ENCODE measurements around the gene PRKAR1B. TPM values are rescaled to one million over a fixed set of nuclear protein-coding genes. Genes with fewer than 3 reads are reported as not detected.

The PRKAR1B gene
- total RNA-seq, 4 donors from 2014 or later = 3.8 to 11.6 (median 6.3) TPM

DNA sequence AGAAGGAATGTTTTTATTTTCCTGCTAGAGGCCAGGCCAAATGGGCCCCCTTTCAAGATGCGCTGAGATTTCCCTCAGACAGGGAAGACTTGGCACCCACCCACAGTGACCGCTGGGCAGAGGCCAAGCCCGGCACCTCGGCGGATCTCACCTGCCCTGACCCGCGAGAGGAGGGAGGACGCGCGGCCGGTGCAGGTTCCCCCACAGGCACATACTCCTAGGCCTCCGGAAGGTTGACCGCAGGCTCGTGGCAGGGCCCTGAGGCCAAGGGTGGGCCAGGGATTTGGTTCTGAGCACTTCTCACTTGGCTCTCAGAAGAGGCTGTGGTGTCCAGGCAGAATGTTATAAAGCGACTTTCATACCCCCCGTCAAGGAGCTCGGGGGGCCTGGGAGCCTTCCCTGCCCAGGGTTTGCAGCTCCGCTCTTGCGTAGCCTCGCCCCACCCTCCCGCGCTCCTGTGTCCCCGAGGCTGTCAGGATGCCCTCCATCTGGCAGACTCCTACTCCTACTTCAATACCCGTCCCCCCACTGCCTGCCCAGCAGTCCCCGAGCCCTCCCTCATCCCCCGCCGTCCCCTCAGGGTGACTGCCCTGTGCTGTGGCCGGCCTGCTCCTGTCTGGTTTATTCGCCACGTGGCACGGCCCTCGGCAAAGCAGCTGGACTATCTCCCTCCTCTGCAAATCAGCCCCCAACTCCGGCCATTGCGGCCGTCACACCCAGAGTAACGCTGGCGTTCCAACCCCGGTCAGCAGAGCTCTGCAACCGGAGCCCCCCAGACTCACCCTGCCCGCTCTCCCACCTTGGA lies 156.9 kb downstream of the PRKAR1B start:
- TF ChIP-seq, protein P1, sequence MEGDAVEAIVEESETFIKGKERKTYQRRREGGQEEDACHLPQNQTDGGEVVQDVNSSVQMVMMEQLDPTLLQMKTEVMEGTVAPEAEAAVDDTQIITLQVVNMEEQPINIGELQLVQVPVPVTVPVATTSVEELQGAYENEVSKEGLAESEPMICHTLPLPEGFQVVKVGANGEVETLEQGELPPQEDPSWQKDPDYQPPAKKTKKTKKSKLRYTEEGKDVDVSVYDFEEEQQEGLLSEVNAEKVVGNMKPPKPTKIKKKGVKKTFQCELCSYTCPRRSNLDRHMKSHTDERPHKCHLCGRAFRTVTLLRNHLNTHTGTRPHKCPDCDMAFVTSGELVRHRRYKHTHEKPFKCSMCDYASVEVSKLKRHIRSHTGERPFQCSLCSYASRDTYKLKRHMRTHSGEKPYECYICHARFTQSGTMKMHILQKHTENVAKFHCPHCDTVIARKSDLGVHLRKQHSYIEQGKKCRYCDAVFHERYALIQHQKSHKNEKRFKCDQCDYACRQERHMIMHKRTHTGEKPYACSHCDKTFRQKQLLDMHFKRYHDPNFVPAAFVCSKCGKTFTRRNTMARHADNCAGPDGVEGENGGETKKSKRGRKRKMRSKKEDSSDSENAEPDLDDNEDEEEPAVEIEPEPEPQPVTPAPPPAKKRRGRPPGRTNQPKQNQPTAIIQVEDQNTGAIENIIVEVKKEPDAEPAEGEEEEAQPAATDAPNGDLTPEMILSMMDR (IDR thresholded peaks at IDR 0.05; ENCODE audit: low read depth) = no peak

DNA sequence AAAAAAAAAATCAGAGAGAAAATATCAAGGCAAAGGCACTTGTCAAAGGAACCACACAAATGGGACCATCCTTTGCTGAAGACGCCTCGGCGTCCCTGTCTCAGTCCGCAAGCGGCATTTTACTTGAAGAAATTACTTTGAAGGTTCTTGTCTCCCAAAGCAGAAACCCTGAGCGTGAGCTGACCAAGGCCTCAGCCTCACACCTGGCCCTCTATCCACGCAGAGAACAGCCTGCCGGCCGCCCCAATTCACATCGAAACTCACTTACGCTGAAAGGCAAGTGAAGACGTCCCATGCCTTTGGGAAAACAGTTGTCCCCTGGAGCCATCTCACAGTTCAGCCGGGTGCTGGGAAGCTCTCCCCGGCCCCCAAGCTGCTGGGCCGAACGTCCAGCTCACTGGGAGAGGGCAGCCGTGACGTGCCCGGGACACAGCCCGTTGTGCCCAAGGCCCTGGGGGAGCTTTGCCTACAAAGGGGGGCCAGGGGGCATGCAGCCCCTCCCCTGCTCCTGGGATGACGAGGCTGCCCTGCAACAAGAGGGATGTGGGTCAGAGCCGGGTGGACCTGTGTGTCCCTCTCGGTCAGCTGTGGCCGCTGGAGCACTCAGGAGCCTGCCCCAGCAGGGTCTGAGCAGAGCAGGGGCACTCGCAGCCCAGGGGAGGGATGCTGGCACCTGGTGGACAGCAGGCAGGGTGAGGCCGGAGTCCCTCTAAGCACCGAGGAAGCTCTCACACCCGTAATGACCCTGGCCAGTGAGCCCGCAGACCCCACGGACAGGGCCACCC lies 157.8 kb downstream of the PRKAR1B start:
- TF ChIP-seq, protein P1 (IDR thresholded peaks at IDR 0.05; ENCODE audit: low read depth) = no peak

DNA sequence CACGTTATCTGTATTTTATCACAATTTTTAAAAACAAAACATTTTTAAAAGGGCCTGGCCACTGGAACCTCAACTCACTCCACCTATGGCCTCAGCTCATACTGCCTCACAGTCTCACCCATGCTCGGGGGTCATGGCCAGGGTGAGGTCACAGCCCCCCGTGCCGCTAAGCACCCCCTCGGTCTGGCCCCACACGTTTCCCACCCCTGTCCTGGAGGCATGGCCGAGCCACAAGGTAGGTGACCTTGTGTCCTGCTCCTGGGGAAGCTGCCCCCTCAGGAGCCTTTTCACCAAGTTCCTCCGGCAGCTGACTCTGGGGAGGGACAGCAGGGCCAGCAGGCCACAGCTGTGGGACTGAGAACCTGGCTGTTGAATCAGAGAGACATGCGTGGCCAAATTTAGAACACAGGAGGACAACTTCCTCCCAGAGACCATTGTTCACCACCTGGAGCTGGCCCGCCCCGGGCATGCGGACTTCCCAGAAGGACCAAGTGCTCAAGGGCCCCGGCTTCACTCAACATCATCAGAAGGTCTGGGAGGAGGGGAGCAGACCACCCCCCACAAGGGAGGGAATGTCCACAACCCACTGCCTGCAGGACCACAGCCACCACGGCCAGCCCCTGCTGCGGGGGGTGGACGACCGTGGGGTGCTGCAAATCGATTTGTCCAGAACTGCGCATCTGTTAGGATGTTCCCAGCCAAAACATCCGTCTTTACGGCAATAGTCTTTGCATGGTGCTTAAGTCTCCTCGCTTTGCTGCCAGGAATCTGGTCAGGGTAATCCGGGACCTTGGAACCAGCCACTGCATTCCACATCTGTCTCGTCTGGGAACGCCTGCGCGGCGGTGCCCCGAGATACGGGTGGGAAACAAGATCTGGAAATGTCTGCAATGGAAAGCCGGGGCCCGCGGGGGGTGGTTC lies 158.8 kb downstream of the PRKAR1B start:
- TF ChIP-seq, protein P1 (IDR thresholded peaks at IDR 0.05; ENCODE audit: low read depth) = no peak

DNA sequence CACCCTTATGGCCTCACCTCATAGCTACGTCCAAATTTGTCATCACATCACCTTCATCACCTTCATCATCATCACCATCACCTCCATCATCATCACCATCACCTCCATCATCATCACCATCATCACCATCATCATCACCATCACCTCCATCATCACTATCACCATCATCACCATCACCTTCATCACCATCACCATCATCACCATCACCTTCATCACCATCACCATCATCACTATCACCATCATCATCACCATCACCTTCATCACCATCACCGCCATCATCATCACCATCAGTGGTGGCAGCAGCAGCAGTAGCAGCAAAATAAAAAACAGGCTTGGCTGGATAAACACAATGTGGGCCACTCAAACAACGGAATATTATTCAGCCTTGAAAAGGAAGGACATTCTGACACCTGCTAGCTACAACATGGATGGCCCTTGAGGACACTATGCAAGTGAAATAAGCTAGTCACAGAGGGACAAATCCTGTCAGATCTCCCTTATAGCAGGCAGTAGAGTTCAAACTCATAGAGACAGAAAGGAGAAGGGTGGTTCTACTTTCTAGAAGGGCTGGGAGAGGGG lies 159.7 kb downstream of the PRKAR1B start:
- TF ChIP-seq, protein P1 (IDR thresholded peaks at IDR 0.05; ENCODE audit: low read depth) = no peak

DNA sequence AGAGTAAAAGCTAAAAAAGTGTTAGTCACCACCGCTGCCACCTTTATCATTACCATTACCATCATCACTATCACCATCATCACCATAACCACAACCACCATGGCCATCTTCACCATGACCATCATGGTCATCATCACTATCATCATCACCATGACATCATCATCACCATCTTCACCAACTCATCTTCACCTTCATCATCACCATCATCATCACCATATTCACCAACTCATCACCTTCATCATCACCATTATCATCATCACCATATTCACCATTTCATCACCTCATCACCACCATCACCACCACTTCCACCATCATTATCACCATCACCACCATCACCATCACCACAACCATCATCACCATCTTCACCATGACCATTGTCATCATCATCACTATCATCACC lies 161.0 kb downstream of the PRKAR1B start:
- TF ChIP-seq, protein P1 (IDR thresholded peaks at IDR 0.05; ENCODE audit: low read depth) = no peak

DNA sequence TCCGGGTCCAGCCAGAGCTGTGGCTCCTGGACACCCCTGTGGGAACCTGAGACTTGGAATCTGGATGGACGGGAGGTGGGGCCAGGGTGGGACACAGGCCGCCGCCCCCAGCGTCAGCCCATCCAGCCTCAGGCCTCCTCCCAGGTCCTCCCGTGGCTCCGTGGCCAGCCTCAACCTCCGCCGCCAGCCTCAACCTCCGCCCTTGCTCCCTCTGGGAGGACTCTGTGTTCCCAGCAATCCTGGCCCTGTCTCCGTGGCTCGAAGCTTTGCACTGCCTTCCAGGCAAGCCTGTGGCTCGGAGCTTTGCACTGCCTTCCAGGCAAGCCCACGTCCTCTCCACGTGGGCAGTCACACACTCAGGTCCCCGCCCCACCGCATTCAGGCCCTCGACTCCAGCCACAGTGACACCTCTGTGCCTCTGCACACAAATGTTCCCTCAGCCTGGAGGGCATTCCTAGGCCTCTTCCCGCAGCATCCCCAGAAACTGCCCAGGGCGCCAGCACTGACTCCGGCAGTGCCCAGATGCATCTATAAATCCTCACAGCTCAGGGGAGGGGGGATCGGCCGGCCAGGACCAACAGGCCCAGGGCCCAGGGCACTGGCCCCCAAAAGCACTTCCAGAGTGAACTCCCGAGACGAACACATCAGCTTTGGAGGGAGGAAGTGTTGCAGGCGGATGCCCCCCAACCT lies 162.8 kb downstream of the PRKAR1B start:
- TF ChIP-seq, protein P1 (IDR thresholded peaks at IDR 0.05; ENCODE audit: low read depth) = no peak

All from subcutaneous adipose tissue (tissue), 4 donors.